NCI-H146 (cell line): ENCODE results near the gene DPP6.

ENCODE experiments used
- DNase-seq: peaks from one replicate; lab custom pipeline; 2025; lab: John Stamatoyannopoulos, UW

DPP6 gene

GRCh38 chr7:154232700-154233099 lies 180.5 kb downstream of the DPP6 start:
- DNase-seq, result no peak

DNA sequence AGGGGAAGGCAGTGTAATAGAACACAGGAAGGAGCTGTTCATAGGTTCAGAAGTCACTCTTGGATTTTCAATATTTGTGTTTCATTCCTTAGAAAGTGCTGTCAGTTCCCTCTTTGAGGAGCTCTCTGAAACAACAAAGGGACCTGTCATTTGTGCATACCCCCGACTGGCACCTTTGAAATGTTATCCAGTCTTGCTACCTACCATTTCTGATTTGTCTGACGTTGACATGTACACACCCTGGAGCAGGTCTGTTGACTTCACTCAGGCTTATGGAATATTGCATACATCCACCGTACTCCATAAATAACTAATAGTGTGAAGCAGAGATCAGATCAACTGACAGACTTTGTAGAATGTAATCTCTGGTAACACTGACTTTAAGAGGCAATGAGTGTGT lies 189.8 kb downstream of the DPP6 start:
- no peak for DNase-seq

DNA sequence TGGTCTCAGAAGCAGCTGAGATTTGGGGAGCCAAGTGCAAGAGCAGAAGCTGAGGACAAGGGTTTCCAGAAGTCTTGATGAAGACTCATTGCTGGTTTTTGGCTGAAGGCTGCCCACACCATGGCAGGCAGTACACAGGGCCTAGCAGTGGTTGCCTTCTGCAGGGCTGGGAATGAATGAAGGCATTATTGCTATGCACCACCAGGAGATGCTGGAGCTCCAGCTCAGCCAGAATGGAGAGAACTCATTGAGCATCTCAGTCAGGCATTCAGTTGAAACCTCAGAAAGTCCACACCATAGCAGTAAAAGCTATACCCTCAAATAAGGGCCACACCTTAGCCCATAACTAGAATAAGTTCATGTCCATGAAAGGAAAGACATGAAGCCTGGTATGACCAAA lies 190.5 kb downstream of the DPP6 start:
- DNase-seq, result no peak

DNA sequence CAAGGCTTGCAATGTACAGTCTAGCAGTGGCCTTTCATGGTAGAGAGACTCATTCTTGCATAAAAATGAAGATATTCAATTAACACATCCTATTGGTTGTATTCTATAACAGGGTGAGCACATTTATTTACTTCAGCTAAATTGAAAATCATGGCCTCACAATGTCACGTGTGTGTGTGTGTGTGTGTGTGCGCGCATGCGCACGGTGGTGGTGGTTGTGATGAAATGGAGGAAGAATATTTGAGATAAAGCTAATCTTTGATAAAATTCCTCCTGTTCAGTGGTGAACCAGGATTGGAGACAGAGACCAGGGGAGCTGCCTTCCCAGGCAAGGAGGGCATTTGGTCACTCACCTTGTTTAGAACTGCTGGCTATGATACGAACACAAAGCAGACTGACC lies 199.8 kb downstream of the DPP6 start:
- DNase-seq, result no peak

- no peak for DNase-seq
These were observed 201.6 kb downstream of the DPP6 start for GRCh38 chr7:154253810-154254209.

DNA sequence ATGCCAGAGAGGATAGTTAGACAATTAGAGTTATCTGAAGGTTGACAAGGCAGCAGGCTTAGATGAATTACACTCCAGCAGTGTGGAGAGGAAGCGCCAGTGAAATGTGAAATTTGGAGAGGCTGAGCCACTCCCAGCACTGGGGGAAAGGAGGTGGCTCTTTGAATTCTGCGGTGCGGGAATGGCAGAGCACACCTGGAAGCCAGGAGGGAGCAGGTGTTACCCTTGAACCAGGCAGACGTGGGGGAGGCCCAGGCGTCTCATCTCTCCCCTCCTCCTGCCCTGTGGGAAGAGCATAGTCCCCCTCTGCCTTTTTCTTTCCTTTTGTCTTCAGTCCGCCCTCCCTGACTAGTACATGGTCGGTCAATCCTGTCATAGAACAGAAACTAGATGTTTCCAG lies 203.1 kb downstream of the DPP6 start:
- DNase-seq, result peak; percentile 59

DNA sequence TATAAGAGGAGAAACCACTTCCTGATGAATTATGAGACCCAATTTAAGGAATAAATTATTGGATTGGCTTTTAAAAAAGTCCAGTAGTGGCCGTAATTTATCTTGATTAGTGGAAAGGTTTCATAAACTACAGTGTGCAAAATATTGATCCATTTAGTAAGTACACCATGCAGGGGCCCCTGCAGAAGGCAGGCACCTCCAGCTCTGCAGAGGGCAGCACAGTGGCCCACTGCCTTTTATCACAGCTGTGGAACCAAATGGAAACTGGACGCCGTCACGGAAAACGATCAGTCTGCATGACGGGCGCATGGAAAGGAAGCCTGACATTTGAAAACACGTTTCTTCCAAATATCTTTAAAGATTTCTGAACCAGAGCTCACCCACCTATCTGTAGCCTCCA lies 204.0 kb downstream of the DPP6 start:
- no peak for DNase-seq

- no peak for DNase-seq
These were observed 207.2 kb downstream of the DPP6 start for GRCh38 chr7:154259396-154259795.

- DNase-seq, result no peak
These were observed 235.2 kb downstream of the DPP6 start for GRCh38 chr7:154287356-154287755.

DNA sequence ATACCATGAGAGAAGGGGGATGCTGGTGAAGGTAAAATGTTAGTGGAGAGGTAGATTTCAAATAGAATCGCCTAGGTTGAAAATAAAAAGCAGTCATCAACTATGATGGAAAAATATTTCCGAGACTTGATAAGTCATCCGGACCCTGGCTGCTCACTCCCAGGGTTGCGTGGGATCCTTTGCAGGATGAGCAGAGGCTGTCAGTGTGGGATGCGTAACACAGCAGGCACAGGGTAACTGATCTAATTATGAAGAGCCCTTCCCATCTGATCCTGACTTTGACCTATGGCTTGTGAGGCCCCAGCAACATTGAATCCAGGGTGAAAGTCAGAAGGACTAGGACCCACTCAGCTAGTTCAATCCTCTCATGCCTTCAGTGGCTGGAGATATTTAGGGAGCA lies 236.9 kb downstream of the DPP6 start:
- DNase-seq, result no peak

- no peak for DNase-seq
These were observed 244.2 kb downstream of the DPP6 start for GRCh38 chr7:154296443-154296842.

DNA sequence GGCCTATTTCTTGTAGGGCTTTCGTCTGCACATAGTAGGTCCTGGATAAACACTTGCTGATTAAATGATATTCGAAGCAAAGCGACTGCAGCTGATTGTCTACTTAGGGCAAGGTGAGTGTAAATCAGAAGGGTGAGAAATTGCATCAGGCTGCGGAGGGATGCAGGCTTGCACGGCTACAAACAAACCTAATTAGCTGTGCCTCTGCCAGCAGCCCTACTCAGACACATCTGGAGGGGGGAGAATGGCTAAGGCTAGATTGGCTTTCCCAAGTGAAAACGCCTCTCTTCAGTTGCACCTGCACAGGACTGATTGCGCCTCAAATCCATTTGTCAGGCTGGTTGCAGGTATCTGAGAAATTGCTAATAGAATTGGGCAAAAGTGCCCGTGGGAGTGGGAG lies 247.5 kb downstream of the DPP6 start:
- no peak for DNase-seq

DNA sequence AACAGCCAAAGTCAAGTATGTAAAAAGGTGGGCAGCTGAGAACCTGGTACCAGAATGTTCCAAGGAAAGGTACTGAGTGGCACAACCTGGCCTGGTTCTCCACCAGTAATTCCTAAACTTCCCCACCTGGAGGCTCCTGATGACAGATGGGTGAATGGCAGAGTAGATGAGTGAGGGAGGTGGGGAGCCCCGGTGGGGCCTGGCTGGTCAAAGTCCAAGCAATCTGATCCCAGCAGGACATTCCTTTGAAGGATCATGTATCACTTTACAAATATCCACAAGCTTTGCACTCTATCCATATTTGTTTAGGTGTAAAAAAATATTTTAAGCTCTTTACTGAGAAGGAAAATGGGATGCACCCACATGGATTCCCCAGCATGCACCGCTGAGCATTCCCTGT lies 250.2 kb downstream of the DPP6 start:
- DNase-seq, result peak; percentile 57

DNA sequence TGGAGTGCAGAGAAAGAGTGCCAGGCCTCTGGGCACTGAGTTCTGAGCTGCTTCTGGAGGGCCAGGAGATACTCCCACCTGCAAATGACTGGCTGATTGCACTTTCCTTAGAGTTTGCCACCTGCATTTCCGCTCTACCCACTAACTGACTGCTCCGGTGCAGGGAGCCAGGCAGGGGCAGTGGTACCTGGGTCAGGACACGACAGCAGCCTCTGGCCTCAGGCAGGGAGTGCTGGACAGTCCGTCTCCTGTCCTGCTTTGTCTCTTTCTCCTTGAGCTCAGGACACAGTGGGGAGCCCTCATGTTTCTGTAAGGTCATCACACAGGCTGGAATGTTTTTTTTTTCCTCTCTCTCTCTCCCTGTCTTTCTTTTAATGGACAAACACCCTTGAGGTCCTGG lies 252.0 kb downstream of the DPP6 start:
- peak; percentile 49 for DNase-seq

- DNase-seq, result peak; percentile 82
These were observed 252.8 kb downstream of the DPP6 start for GRCh38 chr7:154304740-154305700.

DNA sequence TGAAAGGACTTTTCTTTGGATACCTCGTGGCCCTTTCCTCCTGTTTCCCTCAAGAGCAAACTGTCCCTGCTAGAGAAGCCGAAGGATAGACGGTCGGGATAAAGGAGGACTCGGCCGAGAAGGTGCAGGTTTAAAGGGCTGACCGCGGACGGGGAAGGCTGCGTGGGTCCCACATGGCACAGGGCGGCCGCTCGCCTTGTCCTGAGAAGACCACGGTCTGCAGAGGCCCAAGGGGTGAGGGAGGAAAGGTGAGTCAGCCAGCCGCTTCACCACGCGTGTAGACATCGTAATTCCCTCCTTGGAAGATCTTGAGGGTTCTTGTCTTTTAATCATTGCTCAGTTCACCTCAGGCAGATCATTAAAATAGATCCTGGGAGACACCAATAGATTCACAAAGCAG lies 253.8 kb downstream of the DPP6 start:
- no peak for DNase-seq

- DNase-seq, result no peak
These were observed 256.7 kb downstream of the DPP6 start for GRCh38 chr7:154308928-154309327.

DNA sequence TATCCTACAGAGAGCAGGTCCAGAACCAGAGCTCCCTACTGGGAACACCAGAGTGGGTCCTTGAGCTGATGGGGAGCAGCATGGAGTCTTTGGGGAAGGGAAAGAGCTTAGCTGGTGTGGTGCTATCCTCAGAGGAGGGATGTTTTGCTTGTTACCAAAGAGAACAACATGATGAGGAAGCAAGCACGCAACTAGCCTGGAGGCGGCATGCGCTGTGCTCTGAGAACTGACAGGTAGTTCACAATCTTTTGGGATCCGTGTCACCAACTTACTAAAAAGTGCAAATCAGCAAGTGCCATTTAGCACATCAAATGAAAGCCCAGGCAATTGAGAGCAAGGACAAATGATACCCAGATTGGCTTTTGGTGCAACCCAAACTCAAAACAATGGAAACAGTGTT lies 257.9 kb downstream of the DPP6 start:
- DNase-seq, result no peak

GRCh38 chr7:154324196-154324595 lies 272.0 kb downstream of the DPP6 start:
- DNase-seq, result peak; percentile 59

DNA sequence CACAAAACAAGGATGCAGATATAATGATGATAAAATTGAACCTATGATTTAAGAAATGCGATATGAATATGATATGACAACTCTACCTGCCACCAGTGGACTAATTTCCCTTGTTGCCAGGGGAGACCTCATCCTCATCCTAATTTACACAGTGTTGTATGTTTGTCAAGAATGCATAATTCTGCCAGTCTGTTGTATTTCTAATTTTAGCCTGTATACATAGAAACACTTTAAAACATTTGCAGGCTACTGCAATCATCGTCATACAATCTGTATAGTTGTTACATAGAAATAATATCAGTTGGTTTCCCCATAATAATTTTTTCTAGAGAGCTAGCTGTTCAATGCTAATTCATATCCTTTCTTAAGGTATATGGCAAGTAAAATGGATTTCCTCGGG lies 274.2 kb downstream of the DPP6 start:
- no peak for DNase-seq

DNA sequence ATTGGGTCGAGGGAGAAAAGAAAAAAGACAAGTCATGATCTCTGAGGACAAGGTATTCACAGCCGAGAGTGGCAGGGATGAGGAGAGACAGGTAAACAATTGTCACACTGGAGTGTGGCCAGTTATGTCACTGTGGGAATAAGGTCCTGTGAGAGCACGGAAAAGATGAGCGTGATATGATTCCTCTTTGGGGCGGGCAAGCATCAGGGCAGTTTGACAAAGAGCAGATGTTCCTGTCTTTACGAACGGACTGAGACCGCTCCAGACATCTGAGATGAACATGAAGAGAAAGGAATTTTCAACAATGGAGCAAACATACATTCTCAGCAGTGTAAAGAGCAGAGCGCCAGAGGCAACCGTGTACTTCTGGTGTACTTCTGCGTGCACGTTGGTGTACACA lies 278.1 kb downstream of the DPP6 start:
- DNase-seq, result no peak

- no peak for DNase-seq
These were observed 280.8 kb downstream of the DPP6 start for GRCh38 chr7:154332811-154333580.

DNA sequence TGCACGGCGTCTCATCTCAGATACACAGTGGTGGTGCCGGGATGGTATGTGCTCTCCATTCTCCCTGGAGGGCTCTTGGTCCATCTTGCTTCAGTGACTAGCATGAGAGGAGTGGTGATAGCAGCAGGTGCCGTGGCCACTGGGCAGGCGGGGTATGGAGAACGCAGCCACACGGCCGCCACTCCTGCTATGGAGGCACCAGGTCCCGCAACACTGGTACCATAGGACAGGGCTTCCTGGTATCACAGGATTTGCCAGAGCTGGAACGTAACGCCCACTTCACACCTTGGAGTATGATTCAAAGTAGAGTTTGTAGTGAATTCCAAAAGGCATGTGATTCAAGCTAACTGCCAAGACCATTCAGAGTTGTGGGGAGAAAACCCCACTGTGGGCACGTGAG lies 284.1 kb downstream of the DPP6 start:
- DNase-seq, result no peak
